Skeletal muscle satellite cell (primary cell): ENCODE results near the gene COMMD3.
"Not testable (repeated sequence)": the region's sequence is repeated elsewhere in the genome, so short reads cannot be mapped to it uniquely, and the experiment has no call there.

Experiments
- H3K27me3 ChIP-seq: 2 replicates; pipeline ENCODE4 v1.7.0; 2013; ENCODE audit warnings: low read length; ENCODE audit not compliant: control insufficient read depth, insufficient read depth
- H3K36me3 ChIP-seq: 2 replicates; pipeline ENCODE4 v1.7.0; 2013; ENCODE audit warnings: mild to moderate bottlenecking, control low read depth, low read length; ENCODE audit not compliant: insufficient read depth
- H3K4me1 ChIP-seq: 2 replicates; pipeline ENCODE4 v1.7.0; 2013; ENCODE audit warnings: low read length; ENCODE audit not compliant: control insufficient read depth, insufficient read depth
- H3K4me2 ChIP-seq: 2 replicates; pipeline ENCODE4 v1.7.0; 2013; ENCODE audit warnings: mild to moderate bottlenecking, low read length
- H3K4me3 ChIP-seq: 2 replicates; pipeline ENCODE4 v1.7.0; 2013; ENCODE audit warnings: low read length
- H3K9ac ChIP-seq: 2 replicates; pipeline ENCODE4 v1.7.0; 2013; ENCODE audit warnings: mild to moderate bottlenecking, low read depth, low read length, moderate library complexity
- H3K9me3 ChIP-seq: replicated peaks from 2 replicates; pipeline ENCODE4 v1.7.0; 2013; ENCODE audit warnings: mild to moderate bottlenecking, control low read depth, low read length

COMMD3 gene

GRCh38 chr10:22309180-22310000 lies 6.8 kb upstream of the COMMD3 start:
- no peaks in the 10 kb centered on the region for H3K27me3 ChIP-seq
- peaks cover 20% of the 10 kb centered on the region for H3K4me1 ChIP-seq
- no peaks in the 10 kb centered on the region for H3K36me3 ChIP-seq
- no peaks in the 10 kb centered on the region for H3K9me3 ChIP-seq
- H3K4me3 ChIP-seq: no peak overlapping the region
- H3K9ac ChIP-seq: no peak overlapping the region
- H3K4me2 ChIP-seq: no peak overlapping the region

DNA sequence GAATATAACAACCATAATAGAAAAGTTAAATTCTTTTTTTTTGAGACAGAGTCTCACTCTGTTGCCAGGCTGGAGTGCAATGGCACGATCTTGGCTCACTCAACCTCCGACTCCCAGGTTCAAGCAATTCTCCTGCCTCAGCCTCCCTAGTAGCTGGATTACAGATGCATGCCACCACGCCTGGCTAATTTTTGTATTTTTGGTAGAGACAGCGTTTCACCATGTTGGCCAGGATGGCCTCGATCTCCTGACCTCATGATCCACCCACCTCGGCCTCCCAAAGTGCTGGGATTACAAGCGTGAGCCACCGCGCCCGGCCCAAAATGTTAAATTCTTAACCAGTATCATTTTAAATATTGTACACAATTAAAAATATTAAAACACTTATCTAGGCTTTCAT lies 6.2 kb upstream of the COMMD3 start:
- not testable (repeated sequence) for H3K27me3 ChIP-seq, H3K36me3 ChIP-seq, H3K9ac ChIP-seq, H3K9me3 ChIP-seq, H3K4me3 ChIP-seq, H3K4me2 ChIP-seq
- peaks cover 21% of the 10 kb centered on the region for H3K4me1 ChIP-seq

DNA sequence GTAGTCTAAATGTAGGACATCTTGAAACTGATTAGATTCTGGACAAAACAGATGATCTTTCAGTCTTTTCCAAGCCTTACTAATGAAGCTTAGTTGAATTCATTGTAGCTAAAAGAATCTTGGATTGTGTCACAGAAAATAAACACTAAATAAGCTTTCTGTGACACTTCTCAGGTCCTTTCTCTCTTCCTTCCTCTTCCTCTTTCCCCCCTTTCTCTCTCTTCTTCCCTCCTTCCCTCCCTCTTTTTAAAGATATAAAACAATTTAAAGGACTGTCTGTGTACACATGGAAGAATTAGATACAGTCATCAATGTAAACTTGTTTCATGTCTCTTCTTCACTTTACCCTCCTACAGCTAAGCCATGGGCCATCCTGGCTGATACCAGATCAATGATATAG lies 5.3 kb upstream of the COMMD3 start:
- Histone ChIP-seq H3K36me3 (no peaks in the 10 kb centered on the region), H3K4me3 (no peak overlapping the region)

GRCh38 chr10:22314852-22315251 lies 1.3 kb upstream of the COMMD3 start:
- Histone ChIP-seq H3K4me3 (no peak overlapping the region), H3K9me3 (no peaks in the 10 kb centered on the region), H3K36me3 (no peaks in the 10 kb centered on the region), H3K9ac (no peak overlapping the region), H3K4me2 (peak overlapping the region; percentile 89), H3K27me3 (no peaks in the 10 kb centered on the region), H3K4me1 (peaks cover 13% of the 10 kb centered on the region)

More for the DNA sequence above, 5.3 kb upstream of the COMMD3 start:
- Histone ChIP-seq H3K4me2 (no peak overlapping the region), H3K9me3 (no peaks in the 10 kb centered on the region), H3K4me1 (peaks cover 17% of the 10 kb centered on the region), H3K9ac (no peak overlapping the region), H3K27me3 (no peaks in the 10 kb centered on the region)

- Histone ChIP-seq H3K4me3 (peak overlapping the region; percentile 80), H3K9ac (peak overlapping the region; percentile 87), H3K27me3 (no peaks in the 10 kb centered on the region), H3K9me3 (no peaks in the 10 kb centered on the region), H3K4me1 (peaks cover 16% of the 10 kb centered on the region), H3K4me2 (peak overlapping the region; percentile 89), H3K36me3 (no peaks in the 10 kb centered on the region)
Measured at GRCh38 chr10:22315455-22316285, 518 bp upstream of the COMMD3 start.

DNA sequence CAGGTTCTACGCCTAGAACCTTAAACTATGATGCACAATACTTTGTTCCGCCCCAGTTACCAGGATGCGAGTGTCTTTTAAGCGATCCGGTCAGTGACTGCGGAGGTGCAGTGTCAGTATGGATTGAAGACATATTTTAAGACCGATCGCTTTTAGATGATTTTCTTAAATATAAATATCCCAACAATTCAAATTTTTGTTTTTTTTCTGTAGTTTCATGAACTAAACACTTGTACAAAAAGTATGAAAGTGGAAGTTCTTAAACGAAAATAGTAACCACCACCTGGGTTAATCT lies 835 bp downstream of the COMMD3 start:
- Histone ChIP-seq H3K9me3 (no peaks in the 10 kb centered on the region), H3K9ac (peak overlapping the region; percentile 87), H3K4me2 (peak overlapping the region; percentile 89), H3K4me3 (peak overlapping the region; percentile 80), H3K4me1 (peaks cover 16% of the 10 kb centered on the region), H3K27me3 (peaks cover under 1% of the 10 kb centered on the region), H3K36me3 (no peaks in the 10 kb centered on the region)

DNA sequence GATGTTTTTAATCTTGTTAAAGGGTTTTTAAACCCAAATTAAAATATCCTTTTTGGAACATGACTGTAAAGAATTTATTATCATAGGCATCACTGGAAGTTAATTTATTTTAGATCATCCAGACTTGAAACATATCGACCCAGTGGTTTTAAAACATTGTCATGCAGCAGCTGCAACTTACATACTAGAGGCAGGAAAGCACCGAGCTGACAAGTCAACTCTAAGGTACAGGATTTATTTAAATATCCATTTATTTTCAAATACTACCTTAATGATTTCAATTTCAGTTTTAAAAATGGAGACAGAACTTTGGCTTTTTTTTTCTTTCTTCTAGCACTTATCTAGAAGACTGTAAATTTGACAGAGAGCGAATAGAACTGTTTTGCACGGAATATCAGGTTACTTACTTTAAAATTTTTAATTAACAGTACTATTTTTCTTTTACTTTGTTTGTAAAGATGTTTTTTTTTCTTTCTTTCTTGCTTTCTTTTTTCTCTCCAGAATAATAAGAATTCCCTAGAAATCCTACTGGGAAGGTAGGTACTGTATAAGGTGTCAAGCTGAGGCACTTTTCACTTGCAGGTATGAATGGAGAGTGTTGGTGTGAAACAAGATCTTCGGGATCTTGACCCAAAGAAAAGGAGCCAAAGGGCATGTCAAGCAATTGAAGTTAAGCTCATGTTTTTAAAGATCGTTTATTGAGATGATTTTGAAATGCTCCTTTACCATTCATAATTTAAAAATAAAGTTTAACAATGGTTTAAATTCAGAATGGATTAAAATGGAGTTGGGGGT lies 1.8 kb downstream of the COMMD3 start:
- peaks cover 10% of the 10 kb centered on the region for H3K27me3 ChIP-seq
- H3K36me3 ChIP-seq: no peaks in the 10 kb centered on the region
- no peaks in the 10 kb centered on the region for H3K9me3 ChIP-seq
- H3K9ac ChIP-seq: peak overlapping the region; percentile 87
- H3K4me2 ChIP-seq: peak overlapping the region; percentile 89
- H3K4me3 ChIP-seq: peak overlapping the region; percentile 80
- H3K4me1 ChIP-seq: peaks cover 24% of the 10 kb centered on the region

GRCh38 chr10:22318772-22319171 lies 2.6 kb downstream of the COMMD3 start:
- peaks cover 16% of the 10 kb centered on the region for H3K27me3 ChIP-seq
- no peaks in the 10 kb centered on the region for H3K36me3 ChIP-seq
- no peak overlapping the region for H3K4me3 ChIP-seq
- no peaks in the 10 kb centered on the region for H3K9me3 ChIP-seq
- peaks cover 24% of the 10 kb centered on the region for H3K4me1 ChIP-seq
- no peak overlapping the region for H3K4me2 ChIP-seq
- no peak overlapping the region for H3K9ac ChIP-seq

DNA sequence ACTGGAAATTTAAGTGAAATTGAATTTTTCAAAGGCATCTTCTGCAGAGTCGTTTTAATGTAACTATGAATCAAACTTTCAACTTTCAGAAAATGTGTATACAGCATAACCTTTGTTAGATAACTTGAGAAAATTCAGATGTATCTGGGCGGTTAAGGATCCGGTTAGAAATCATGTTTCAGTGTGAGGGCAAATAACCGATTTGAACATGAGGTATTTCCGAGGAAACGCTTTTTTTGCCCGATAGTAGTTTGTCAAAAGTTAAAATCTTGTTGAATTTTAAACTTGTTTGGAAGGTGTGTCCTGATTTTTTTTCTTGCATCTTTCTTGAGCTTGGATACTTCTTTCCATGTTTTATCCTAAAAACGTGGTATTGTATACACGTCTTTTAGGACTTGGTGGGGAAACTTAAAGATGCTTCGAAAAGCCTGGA lies 3.4 kb downstream of the COMMD3 start:
- Histone ChIP-seq H3K4me3 (no peak overlapping the region), H3K9me3 (no peaks in the 10 kb centered on the region), H3K36me3 (no peaks in the 10 kb centered on the region), H3K4me1 (peaks cover 25% of the 10 kb centered on the region), H3K27me3 (peaks cover 24% of the 10 kb centered on the region), H3K9ac (no peak overlapping the region), H3K4me2 (peak overlapping the region; percentile 86)

GRCh38 chr10:22319980-22320558 lies 3.9 kb downstream of the COMMD3 start:
- Histone ChIP-seq H3K4me1 (peaks cover 29% of the 10 kb centered on the region), H3K4me3 (peak overlapping the region; percentile 73), H3K27me3 (peaks cover 25% of the 10 kb centered on the region)

More at GRCh38 chr10:22319980-22320558, 3.9 kb downstream of the COMMD3 start:
- H3K36me3 ChIP-seq: no peaks in the 10 kb centered on the region
- H3K9me3 ChIP-seq: no peaks in the 10 kb centered on the region
- peak overlapping the region; percentile 85 for H3K9ac ChIP-seq
- peak overlapping the region; percentile 86 for H3K4me2 ChIP-seq
